HUDEP-2 (cell line): Measurements from ENCODE around the gene NCKAP5.
"Not testable (repeated sequence)": the region's sequence is repeated elsewhere in the genome, so short reads cannot be mapped to it uniquely, and the experiment has no call there.

Source experiments
- DNase-seq, 76 experiments: peaks; one replicate each; lab custom pipeline; 2025; ENCODE audit not compliant: unreplicated experiment in 76 of 76; lab: John Stamatoyannopoulos, UW

Gene NCKAP5

DNA sequence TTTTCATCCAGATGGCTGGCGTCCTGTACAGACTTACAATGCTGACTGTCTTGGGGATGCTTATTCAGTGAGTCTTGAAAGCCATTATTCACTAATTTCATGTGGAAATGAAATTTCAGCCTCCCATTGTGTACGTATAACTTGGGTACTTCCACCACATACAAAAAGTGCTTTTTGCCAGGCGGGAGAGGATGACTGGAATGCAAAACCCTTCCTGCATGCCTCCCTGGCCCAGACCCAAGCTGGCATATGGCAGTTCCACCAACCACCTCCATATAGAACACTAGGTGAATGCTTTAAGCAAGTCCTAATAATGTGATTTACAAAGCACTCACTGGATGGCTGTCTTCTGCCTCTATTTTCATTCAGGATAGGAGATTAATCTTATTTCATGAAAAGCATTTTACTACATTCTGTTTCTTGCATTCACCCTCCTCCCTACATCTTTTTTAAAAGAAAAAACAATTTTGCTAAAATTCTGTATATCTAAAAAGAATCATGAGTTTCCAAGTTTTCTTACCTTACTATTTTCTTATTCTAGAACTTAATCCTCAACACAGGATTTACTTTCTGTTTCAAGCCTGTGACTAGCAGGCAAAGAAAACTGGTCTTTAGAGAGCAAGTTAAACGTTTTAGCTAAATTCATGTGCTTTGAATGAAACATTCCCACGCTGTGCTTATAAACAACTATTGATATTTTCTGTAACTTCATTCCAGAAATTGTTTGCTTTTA is 327.6 kb downstream of the NCKAP5 start:
- DNase-seq = no peak

GRCh38 chr2:133235968-133236367 is 332.3 kb downstream of the NCKAP5 start:
- DNase-seq = no peak

DNA sequence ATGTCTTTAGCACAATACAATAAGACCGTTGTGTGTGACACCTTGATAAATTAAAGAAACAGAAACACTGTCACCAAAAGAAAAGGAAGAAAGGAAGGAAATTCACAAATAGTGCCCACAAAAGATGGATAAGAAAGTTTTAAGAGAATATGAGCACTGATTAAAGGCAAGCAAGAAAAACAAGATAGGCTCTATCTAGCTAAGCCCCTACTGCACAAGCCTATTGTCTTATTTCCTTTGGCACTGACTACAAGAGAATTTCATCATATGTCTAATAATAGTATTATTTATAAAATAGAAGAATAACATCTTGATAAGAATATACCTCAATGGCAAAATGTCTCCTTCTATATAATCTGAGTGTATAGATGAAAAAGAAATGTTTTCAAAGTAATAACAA is 335.7 kb downstream of the NCKAP5 start:
- no peak for DNase-seq

- DNase-seq = no peak
Measured at GRCh38 chr2:133231264-133231663, 337.0 kb downstream of the NCKAP5 start.

- no peak for DNase-seq
Measured at GRCh38 chr2:133229974-133230373, 338.3 kb downstream of the NCKAP5 start.

- no peak for DNase-seq
Measured at GRCh38 chr2:133223226-133223625, 345.0 kb downstream of the NCKAP5 start.

DNA sequence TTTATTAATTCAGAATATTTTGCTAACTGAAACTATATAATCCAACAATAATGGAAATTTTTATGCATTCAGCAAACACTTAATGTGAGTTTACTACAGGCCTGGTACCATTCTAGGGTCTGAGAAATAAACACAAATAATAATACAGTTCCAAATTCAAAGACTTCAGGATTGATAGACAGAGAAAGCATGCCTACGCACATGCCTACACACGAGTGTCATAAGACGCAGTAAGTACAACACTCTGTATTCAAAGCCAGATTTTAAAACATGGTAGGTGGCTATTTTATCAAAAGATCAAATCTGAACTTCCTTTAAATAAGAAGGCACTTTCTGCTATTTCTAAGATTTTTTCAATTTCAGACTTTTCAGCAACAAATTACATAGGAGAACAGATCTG is 346.9 kb downstream of the NCKAP5 start:
- DNase-seq = no peak

DNA sequence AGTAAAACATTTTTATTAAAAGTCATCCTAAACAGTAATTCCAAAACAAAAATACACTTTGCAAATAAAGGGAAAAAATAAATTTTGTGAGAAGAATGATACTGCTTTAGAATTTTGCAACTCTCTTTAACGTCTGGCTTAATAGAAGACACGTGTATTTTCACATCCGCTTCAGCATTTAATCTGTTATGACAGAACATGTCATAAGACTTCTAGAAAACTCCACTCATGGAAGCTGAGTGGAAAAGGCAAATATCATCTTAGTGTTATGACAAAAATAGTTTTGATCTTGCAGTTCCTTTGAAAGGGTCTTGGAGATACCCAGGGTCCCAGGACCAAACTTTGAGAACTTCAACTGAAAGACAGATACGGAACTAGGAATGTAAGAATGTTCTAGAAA is 350.1 kb downstream of the NCKAP5 start:
- no peak for DNase-seq

GRCh38 chr2:133215477-133215876 is 352.8 kb downstream of the NCKAP5 start:
- no peak for DNase-seq

DNA sequence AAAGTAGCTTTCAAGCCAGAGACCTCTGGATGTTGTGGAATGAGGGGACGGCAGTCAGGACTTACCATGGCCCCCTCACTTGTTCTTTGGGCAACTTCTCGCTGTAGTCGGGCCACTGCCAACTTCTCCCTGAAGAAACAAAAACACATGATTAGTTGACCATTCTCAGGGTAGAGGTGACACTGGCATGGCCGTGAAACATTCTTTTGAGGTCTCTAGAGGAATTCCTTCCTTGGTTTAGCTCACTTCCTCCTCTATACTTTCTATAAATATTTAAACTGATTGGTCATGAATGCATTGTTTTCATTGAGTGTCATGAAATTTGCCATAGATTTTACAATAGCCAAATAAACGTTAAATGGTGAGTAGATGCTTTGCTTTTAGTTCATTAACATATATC is 354.6 kb downstream of the NCKAP5 start:
- DNase-seq = no peak

DNA sequence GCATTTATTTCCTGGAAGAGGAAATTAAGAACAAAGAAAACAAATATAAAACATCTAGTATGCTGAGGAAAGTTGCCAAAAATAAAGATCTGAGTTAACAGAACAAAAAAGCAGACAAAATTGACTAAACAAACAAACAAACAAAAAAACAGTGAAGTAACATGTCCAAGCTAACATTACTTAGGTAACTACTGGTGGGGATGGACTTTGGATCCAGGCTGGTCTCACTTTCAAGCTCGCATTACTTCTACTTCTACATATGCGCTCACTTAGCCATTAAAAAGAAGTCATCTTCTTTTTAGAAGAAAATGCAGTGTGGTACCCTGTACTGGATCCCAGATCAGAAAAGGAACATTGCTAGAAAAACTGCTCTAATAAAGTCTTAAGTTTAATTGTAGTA is 358.9 kb downstream of the NCKAP5 start:
- no peak for DNase-seq

- DNase-seq = not testable (repeated sequence)
Measured at GRCh38 chr2:133206666-133207065, 361.6 kb downstream of the NCKAP5 start.

GRCh38 chr2:133204421-133204820 is 363.8 kb downstream of the NCKAP5 start:
- no peak for DNase-seq

- no peak for DNase-seq
Measured at GRCh38 chr2:133200684-133201421, 367.4 kb downstream of the NCKAP5 start.

DNA sequence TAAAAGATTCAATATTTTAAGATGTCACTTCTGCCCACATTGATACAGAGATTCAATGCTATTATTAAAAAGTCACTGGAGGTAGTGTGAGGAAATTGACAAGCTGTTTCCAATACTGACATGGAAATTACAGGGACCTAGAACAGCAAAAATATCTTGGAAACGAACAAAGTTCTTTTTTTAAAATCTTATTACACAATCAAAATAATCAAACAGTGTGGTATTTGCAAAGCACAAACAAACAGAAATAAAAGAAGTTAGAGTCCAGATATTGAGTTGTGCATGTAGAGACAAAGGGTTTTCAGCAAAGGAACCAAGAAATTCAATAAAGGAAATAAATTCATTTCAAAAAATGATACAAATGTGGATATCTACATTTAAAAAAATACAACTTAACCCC is 369.6 kb downstream of the NCKAP5 start:
- DNase-seq = no peak

DNA sequence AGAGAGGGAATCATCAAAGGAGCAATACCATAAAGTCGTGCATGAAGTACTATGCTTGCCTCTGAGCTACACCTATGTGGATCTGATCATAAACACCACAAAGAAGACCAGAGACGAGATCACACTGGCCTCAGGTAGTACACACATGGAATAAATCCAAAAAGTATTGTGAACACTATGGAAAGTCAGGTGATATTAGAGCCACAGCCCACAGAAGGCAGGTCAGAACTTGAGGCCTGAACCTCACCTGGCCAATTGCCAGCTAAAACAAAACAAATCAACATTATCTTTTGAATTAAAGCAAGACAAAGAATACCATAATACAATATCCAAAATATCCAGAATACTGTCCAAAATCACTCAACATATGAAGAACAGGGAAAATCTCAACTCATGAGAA is 371.1 kb downstream of the NCKAP5 start:
- DNase-seq = no peak

DNA sequence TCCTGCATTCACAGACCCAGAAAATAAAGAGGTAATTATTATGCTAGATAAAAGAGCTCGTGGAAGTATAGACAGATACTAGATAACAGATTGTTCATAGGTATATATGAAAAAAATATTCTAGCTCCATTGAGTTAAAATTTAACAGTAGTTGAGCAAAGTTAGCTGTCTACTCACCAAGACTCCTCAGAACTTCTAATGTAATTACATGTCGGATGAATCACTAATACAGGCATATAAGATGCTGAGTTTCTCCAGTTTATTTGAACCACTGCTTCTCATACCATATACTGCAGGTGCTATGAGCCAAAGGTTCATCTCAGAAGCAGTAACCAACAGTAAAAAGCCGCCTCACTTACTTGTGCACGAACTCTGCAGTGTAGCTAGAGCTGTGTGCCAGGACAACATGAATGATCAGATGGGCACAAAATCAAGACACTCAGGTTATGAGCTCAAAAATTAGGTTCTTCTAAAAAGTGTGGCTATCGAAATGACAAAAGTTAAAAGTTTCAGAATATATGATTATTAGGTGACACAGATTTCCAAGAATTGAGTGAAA is 373.4 kb downstream of the NCKAP5 start:
- DNase-seq = no peak

DNA sequence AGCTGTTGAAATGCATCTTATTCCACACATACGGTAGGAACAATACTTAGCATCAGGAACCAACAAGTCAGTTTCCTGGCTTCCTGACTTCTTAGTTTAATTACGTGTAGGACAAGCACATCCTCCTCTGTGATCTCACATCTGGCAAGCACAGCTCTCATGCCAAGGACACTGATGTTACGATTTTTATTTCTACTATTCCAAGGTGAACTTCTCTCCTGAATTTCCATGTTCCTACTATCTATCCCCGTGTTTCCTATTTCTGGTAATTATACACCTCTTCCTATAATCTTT is 374.0 kb downstream of the NCKAP5 start:
- no peak for DNase-seq

- no peak for DNase-seq
Measured at GRCh38 chr2:133193544-133194361, 374.5 kb downstream of the NCKAP5 start.

DNA sequence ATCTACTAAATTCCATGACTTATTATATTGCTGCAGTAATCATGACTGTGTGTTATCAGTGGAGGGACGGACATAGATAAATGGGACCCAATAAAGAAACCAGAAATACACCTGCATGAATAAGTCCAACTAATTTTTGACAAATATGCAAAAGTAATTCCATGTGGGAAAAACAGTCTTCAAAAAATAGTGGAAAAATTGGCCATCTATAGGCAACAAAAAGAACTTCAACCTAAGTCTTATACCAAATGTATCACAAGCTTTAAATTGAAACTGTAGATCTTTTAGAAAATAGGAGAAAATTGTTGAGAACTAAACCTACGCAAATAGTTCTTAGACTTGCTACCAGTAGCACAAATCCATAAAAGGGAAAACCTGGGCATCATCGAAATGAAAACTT is 376.2 kb downstream of the NCKAP5 start:
- DNase-seq = no peak

- DNase-seq = no peak
Measured at GRCh38 chr2:133177196-133177595, 391.1 kb downstream of the NCKAP5 start.
